Body of pancreas (tissue), 4 donors: ENCODE data around the gene PDE7B. TPM values are rescaled to one million over a fixed set of nuclear protein-coding genes. Genes with fewer than 3 reads are reported as not detected.

ENCODE experiments used
- ATAC-seq: fragments of 150-250 bp; one replicate; pipeline ENCODE4 v1.9.1; 2016
- DNase-seq, 4 donors: peaks; one replicate each; pipeline ENCODE4 v3.0.0-alpha.2; 2019
- H3K27ac ChIP-seq, 4 donors: fragments of 200-600 bp; sonication (generic); 1 replicate in 3 of 4; 2 replicates in 1 of 4; pipeline versions ENCODE4 v1.5.1 to v1.6.1; 2016 to 2019; ENCODE audit warnings: mild to moderate bottlenecking in 1 of 4, mixed read lengths in 1 of 4, moderate library complexity in 1 of 4
- H3K27me3 ChIP-seq, 2 donors: fragments of 200-600 bp; sonication (generic); one replicate each; pipeline ENCODE4 v1.6.0; 2016; ENCODE audit warnings: mild to moderate bottlenecking in 1 of 2
- H3K36me3 ChIP-seq, 2 donors: fragments of 200-600 bp; sonication (generic); replicated peaks in 1 of 2; 2 replicates each; pipeline ENCODE4 v1.5.1; 2016; ENCODE audit warnings: low read depth in 2 of 2; ENCODE audit not compliant: insufficient read depth in 1 of 2
- H3K4me1 ChIP-seq: fragments of 200-600 bp; sonication (generic); one replicate; pipeline ENCODE4 v1.6.0; 2016
- H3K4me3 ChIP-seq, 2 donors: fragments of 200-600 bp; sonication (generic); 1 replicate in 1 of 2; 2 replicates in 1 of 2; pipeline ENCODE4 v1.5.1; 2016 to 2019
- H3K9me3 ChIP-seq, 3 donors: fragments of 200-600 bp; sonication (generic); 1 replicate in 2 of 3; 2 replicates in 1 of 3; pipeline ENCODE4 v1.5.1; 2016
- CTCF ChIP-seq, 7 experiments: fragments of 450-650 bp in 4 of 7; fragments of 200-600 bp in 3 of 7; sonication (generic) in 3 of 7; IDR thresholded peaks; one replicate each; pipeline ENCODE4 v1.5.1; 2016 to 2019; ENCODE audit warnings: antibody characterized with exemption in 7 of 7
- POLR2A ChIP-seq, 3 donors: fragments of 450-650 bp; IDR thresholded peaks; one replicate each; pipeline ENCODE4 v1.6.1; 2016; ENCODE audit warnings: antibody characterized with exemption in 3 of 3, mild to moderate bottlenecking in 2 of 3
- WGBS, 2 donors: methylation state at CpG; one replicate each; pipeline ENCODE4 v1.1.5; 2017; 5-methylcytosine and 5-hydroxymethylcytosine counted together
- intact Hi-C: fragments of 100-400 bp; cut with DNase I; formaldehyde crosslinking; loops from one replicate; pipeline ENCODE4 v1.15.1; 2023
- total RNA-seq, 2 donors: library from RNA; depleted of rRNA; stranded (reverse); fragments of >200 nt; gene quantifications; one replicate each; pipeline ENCODE4 v1.1.0, GENCODE V29; 2016

Gene PDE7B
- total RNA-seq, 2 donors from 2014 or later: 1.0 to 2.3 TPM

GRCh38 chr6:135901774-135902524 is 50.4 kb downstream of the PDE7B start:
- Histone ChIP-seq H3K36me3 (no peaks in the 10 kb centered on the region), H3K4me1 (peaks cover 7% of the 10 kb centered on the region), H3K27ac (peak overlapping the region in 3 of 4 donors; percentile 14 to 33 (median 19)), H3K9me3 (no peaks in the 10 kb centered on the region), H3K4me3 (no peak overlapping the region), H3K27me3 (no peaks in the 10 kb centered on the region)
- TF ChIP-seq POLR2A (IDR thresholded peaks at IDR 0.05) (no peak), CTCF (IDR thresholded peaks at IDR 0.05) (no peak)
- DNase-seq (peak in 3 of 4 donors; percentile 13 to 57 (median 16)), ATAC-seq (peak; percentile 56)
- intact Hi-C loops: loop anchor here (10.0 kb wide), 1 partner anchor 313 kb away; no protein-coding TSS in a partner anchor
- WGBS, 2 donors: 57 to 63% methylated on average over 6 of the region's 6 CpGs

GRCh38 chr6:135902756-135903331 is 51.3 kb downstream of the PDE7B start:
- ATAC-seq (no peak), DNase-seq (no peak)
- H3K4me1 ChIP-seq: peaks cover 7% of the 10 kb centered on the region
- no peak overlapping the region for H3K27ac ChIP-seq
- H3K9me3 ChIP-seq: no peaks in the 10 kb centered on the region
- TF ChIP-seq CTCF (IDR thresholded peaks at IDR 0.05) (no peak), POLR2A (IDR thresholded peaks at IDR 0.05) (no peak)
- WGBS, 2 donors: 54 to 59% methylated on average over 2 of the region's 2 CpGs
- intact Hi-C loops: loop anchor here (10.0 kb wide), 1 partner anchor 312 kb away; no protein-coding TSS in a partner anchor
- H3K27me3 ChIP-seq: no peaks in the 10 kb centered on the region
- no peaks in the 10 kb centered on the region for H3K36me3 ChIP-seq
- no peak overlapping the region for H3K4me3 ChIP-seq

GRCh38 chr6:135904666-135905065 is 53.2 kb downstream of the PDE7B start:
- no peak overlapping the region for H3K4me3 ChIP-seq
- no peak for ATAC-seq

GRCh38 chr6:135905604-135906300 is 54.3 kb downstream of the PDE7B start:
- no peaks in the 10 kb centered on the region for H3K27me3 ChIP-seq
- TF ChIP-seq POLR2A (IDR thresholded peaks at IDR 0.05): no peak
- no peak for TF ChIP-seq CTCF (IDR thresholded peaks at IDR 0.05)

More at GRCh38 chr6:135904666-135905065, 53.2 kb downstream of the PDE7B start:
- 80% methylated on average over 2 of the region's 2 CpGs for WGBS, 2 donors
- Histone ChIP-seq H3K27ac (no peak overlapping the region), H3K4me1 (peaks cover 7% of the 10 kb centered on the region), H3K9me3 (no peaks in the 10 kb centered on the region), H3K36me3 (no peaks in the 10 kb centered on the region), H3K27me3 (no peaks in the 10 kb centered on the region)
- no peak for DNase-seq
- intact Hi-C loops: loop anchor here (10.0 kb wide), 1 partner anchor 310 kb away; no protein-coding TSS in a partner anchor
- TF ChIP-seq CTCF (IDR thresholded peaks at IDR 0.05) (no peak), POLR2A (IDR thresholded peaks at IDR 0.05) (no peak)

More at GRCh38 chr6:135905604-135906300, 54.3 kb downstream of the PDE7B start:
- Histone ChIP-seq H3K4me1 (peaks cover 7% of the 10 kb centered on the region), H3K9me3 (no peaks in the 10 kb centered on the region), H3K36me3 (no peaks in the 10 kb centered on the region), H3K27ac (no peak overlapping the region), H3K4me3 (no peak overlapping the region)
- WGBS, 2 donors: 92 to 93% methylated on average over 18 of the region's 18 CpGs
- intact Hi-C loops: loop anchor here (10.0 kb wide), 1 partner anchor 309 kb away; no protein-coding TSS in a partner anchor
- DNase-seq (no peak), ATAC-seq (no peak)
